Eye (tissue), 1 donor: ENCODE data around the gene NSF.
"Not testable (repeated sequence)": the region's sequence is repeated elsewhere in the genome, so short reads cannot be mapped to it uniquely, and the experiment has no call there.

ENCODE experiments used
- DNase-seq: peaks from one replicate; pipeline ENCODE4 v3.0.0-alpha.2; 2015

Gene NSF

GRCh38 chr17:46590157-46591146 lies at the start of gene NSF:
TSS of gene NSF (plus strand) at chr17:46590669. CDS start at chr17:46590776, 107 bp downstream.
- DNase-seq = not testable (repeated sequence)

GRCh38 chr17:46548607-46549006 lies 41.9 kb upstream of the NSF start:
- not testable (repeated sequence) for DNase-seq

DNA sequence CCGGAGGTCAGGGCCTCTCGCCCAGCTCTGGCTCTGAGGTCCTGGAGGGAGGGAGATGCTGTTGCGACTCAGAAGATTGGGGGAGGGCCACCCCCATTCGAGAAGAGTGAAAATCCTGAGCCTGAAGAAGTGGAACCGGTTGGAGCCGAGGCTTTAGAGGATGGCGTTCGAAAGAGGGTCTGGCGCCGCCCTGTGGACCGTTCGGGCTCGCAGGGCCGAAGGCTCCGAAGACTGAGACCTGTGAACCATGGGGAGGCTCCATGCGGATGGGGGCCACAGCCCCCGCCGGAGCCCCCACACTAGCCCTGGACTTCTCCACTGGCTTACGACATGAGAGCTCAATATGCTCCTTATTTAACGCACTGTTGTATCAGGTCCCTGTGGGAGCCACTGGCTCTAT lies 31.3 kb upstream of the NSF start:
- DNase-seq = not testable (repeated sequence)

- not testable (repeated sequence) for DNase-seq
Measured at GRCh38 chr17:46560048-46560447, 30.4 kb upstream of the NSF start.

- not testable (repeated sequence) for DNase-seq
Measured at GRCh38 chr17:46566284-46566683, 24.2 kb upstream of the NSF start.

- DNase-seq = not testable (repeated sequence)
Measured at GRCh38 chr17:46566980-46567379, 23.5 kb upstream of the NSF start.

DNA sequence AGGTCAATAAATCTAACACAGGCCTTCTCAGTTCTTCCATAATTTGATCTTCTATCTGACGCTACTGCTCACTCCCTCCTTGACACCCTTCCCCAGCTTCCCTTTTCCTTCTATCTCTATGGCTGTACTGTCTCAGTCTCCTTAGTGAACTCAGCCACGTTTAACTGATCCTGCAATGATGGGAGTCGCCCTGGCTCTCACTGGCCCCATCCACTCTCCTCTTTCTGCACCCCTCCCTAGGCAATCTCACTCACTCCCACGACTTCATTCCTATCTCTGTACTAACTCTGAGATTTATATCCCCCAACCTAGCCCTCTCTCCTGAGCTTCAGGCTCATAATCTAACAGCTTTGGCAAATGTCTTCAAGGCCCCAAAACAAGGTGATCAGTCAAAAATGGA lies 18.7 kb upstream of the NSF start:
- not testable (repeated sequence) for DNase-seq

DNA sequence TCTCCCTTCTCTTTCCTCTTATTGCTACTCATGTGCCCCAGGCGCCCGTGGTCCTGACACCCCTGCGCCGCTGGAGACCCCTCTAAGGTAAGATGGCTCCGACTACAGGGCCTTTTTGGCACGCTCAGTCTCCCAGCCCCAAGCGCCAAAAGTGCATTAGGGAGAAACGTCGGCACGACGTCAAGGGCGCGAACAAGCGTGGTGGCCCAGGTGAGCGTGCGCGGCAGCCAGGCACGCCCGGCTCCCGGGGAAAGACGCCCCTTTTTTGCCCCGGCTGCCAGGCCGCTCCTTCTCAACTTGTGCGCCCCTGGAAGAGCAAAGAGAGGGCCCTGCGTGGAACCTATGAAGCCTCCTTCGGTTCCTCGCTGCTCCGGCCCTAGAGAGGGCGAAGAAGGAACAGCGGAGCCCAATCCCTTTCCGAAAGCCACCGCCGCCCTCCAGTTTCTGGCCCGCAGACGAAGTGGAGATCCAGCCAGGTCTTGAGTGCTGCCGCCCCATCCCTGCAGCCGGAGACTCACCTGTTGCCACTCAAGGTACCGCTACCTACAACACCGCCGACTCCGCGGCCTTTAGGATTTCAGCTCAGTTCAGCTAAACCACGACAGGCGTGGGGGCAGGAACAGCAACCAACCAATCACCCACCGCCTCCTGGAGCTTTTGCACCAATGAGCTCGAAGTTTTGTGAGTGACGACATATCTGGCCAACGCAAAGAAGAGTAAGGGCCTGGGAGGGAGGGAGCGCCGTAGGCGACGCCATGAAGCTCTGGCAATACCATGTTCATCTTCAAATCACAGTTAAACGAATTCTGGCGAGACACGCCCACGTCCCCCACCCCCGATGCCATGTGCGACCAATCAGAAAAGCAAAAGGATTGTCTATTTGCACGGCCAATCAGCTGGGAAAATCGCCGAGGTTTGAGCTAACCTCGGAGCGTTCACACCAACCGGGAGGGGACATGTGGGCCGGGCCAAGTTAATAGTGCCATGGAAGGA lies 11.1 kb upstream of the NSF start, which contains the start of gene ARL17A:
Gene ARL17A, minus strand, starts transcription at position 609 of the 993 bp plus-strand sequence. CDS start 3,369 bp downstream, outside the sequence.
- not testable (repeated sequence) for DNase-seq

- not testable (repeated sequence) for DNase-seq
Measured at GRCh38 chr17:46580082-46580481, 10.4 kb upstream of the NSF start.

DNA sequence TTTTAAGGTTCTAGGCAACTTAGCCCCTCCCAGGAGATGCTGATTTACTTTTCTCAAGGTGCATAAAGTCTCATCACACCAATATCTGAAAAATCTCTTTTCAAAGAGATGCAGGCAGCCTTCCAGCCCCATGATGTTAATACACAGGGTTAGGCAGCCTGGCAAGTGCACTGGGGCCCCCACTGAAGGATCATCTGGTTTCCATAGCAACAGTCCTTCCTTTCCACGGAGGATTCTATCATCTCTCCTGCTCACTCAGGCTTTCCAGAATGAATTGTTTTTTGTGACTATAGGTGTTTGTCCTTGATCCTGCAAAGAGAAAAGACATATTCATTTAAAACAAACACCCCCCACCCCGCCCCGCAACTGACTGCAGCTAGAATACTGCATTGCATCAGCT lies 5.0 kb upstream of the NSF start:
- DNase-seq = not testable (repeated sequence)

GRCh38 chr17:46591332-46591731 lies 863 bp downstream of the NSF start:
- not testable (repeated sequence) for DNase-seq

DNA sequence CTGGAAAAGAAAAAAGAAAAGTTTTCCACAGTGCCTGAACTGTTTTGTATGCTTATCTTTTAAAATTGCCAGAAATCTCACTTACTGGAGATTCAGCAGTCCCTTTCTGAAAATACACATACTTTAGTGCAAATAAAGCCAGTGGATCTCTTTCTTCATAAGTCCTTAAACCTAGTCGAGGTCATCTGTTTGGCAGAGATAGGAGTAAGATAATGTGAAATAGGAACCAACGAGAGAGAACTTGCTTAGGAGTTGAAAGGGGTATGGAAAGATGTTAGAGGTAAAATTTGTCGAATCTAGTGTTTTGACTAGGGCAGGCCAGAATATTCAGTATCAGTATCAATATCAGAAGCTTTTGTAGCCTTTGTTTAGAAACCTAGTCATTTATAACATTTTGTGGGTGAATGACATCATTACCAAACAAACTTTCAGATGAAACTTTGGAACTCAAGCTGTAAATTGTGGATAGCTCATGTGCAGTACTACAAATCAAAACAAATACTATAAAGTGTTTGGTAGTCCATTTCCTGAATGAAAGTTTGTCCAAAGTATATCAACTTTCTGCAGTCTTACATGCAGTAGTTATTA lies 8.0 kb downstream of the NSF start:
- not testable (repeated sequence) for DNase-seq

DNA sequence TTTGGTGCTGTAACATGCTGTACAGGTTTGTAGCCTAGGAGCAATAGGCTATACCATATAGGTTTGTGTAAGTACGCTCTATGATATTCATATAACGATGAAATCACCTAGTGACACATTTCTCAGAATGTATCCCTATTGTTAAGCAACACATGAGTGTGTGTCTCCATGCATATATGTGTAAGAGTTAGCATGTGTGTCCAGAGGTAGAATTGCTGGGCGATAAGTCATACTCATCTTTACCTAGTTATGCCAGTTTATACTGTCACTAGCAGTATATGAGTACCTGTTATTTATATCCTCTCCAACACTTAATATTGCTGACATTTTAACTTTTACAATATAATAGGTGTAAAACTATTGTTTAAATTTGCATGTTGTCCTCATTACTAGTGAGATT lies 10.3 kb downstream of the NSF start:
- DNase-seq = not testable (repeated sequence)

DNA sequence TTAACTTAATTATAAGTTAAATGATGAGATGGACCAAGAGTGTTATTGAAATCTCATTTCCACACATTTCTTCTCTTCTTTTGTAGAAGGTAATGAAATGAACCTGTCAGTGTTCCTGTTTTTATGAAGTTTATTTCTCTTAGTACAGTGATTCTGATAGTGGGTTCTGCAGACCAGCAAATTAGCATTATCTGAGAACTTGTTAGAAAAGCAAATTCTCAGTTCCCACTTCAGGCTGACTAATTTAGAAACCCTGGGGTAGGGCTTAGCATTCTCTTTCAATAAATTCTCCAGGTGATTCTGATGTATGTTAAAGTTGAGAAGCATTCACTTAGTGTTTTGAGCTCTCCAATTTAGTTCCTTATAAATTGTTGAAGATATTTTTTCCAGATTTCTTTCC lies 12.7 kb downstream of the NSF start:
- DNase-seq = not testable (repeated sequence)

DNA sequence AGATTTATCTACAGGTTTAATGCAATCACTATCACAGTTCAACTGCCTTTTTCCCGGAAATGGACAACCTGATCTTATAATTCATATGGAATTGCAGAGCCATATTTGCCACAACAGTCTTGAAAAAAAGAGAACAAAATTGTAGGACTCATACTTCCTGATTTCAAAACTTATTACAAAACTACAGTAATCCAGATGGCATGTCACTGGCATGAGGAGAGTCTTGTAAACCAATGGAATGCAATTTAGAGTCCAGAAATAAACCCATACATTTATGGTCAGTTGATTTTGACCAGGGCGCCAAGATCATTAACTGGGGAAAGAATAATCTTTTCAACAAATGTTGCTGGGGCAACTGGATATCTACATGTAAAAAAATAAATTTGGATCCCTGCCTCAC lies 20.8 kb downstream of the NSF start:
- DNase-seq = not testable (repeated sequence)

- not testable (repeated sequence) for DNase-seq
Measured at GRCh38 chr17:46613876-46614275, 23.4 kb downstream of the NSF start.

GRCh38 chr17:46617121-46617520 lies 26.7 kb downstream of the NSF start:
- not testable (repeated sequence) for DNase-seq

- not testable (repeated sequence) for DNase-seq
Measured at GRCh38 chr17:46618975-46619374, 28.5 kb downstream of the NSF start.

GRCh38 chr17:46623790-46624189 lies 33.3 kb downstream of the NSF start:
- DNase-seq = not testable (repeated sequence)

DNA sequence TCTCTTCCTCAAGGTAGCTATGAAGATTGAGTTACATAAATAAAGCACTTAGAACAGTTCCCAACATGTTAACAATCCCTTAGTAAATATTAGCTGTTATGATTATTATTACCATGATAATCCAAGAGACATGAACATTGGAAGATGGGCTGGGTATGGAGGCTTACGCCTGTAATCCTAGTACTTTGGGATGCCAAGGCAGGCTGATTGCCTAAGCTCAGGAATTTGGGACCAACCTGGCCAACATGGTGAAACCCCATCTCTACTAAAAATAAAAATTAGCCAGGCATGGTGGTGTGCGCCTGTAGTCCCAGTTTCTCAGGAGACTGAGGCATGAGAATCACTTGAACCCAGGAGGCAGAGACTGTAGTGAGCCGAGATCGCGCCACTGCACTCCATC lies 34.3 kb downstream of the NSF start:
- not testable (repeated sequence) for DNase-seq

GRCh38 chr17:46627452-46627851 lies 37.0 kb downstream of the NSF start:
- DNase-seq = not testable (repeated sequence)

DNA sequence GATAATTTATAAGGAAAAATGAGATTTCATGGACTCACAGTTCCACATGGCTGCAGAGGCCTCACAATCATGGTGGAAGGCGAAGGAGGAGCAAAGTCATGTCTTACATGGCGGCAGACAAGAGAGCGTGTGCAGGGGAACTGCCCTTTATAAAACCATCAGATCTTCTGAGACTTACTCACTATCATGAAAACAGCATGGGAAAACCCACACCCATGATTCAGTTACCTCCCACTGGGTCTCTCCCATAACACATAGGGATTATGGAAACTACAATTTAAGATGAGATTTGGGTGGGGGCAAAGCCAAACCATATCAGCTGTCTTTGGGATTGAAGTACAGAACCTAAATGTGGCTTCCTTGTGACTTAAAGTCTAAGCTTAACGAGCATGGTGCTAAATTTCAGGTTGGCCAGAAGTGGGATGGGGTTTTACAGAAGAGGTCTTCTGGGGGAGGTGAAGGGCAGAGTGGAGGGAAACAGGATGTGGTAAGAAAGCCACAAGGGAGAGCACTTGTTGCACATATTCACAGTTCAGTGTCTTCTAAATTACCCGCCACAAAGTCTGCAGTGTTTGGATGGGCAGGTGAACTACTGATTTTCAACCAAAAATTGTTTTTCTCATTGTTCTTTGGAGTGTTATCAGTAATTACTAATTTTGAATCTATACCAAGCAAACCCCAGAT lies 38.4 kb downstream of the NSF start:
- DNase-seq = not testable (repeated sequence)
